GM19324 (cell line): ENCODE measurements around the gene CDKN2B.
"Not testable (repeated sequence)": the region's sequence is repeated elsewhere in the genome, so short reads cannot be mapped to it uniquely, and the experiment has no call there.

ENCODE experiments used
- ATAC-seq: cut with Tn5 transposase; IDR thresholded peaks from one replicate; pipeline ENCODE4 v1.9.1; 2021; ENCODE audit warnings: mild to moderate bottlenecking, moderate library complexity; ENCODE audit not compliant: unreplicated experiment, low FRiP score

CDKN2B gene

GRCh38 chr9:21970800-21971640 is 38.1 kb downstream of the CDKN2B start:
- ATAC-seq, result no peak

GRCh38 chr9:21969951-21970799 is 38.9 kb downstream of the CDKN2B start:
- no peak for ATAC-seq

DNA sequence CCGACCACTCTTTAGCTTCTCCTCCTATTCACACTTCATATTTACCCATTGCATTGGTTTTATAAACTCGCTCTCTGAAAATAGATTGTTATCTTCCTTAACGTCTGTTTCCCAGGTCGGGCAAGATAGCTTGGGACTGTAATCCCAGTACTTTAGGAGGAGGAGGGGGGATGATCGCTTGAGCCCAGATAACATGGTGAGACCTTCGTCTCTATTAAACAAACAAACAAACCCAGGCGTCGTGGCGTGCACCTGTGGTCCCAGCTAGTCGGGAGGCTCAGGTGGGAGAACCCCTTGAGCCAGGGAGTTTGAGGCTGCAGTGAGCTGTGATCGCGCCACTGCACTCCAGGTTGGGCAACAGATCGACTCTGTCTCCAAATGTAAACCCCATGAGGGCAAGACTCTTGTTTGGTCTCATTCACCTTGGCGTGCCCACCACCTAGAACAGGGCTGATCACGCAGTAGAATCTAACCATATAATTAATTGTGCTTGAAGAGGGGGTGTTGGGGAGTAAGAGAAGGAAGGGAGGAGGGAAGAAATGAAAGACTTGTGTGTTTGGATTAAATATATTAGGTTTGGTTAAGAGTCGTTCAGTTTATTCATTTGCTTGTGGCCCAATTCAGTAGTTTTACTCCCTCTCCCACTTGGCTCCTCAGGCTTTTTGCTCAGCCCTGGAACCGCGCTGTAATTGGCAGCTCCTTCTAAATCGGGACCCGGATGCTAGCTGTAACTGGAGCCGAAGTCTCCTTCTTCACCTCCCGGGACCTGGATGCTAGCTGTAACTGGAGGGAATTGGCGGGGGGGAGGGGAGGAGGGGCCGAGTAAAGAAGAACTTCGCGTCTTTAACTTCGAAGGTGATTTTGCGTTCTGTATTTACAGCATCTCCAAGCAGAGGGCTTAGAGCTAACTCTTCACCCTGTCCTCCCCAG is 39.8 kb downstream of the CDKN2B start:
- no peak for ATAC-seq

DNA sequence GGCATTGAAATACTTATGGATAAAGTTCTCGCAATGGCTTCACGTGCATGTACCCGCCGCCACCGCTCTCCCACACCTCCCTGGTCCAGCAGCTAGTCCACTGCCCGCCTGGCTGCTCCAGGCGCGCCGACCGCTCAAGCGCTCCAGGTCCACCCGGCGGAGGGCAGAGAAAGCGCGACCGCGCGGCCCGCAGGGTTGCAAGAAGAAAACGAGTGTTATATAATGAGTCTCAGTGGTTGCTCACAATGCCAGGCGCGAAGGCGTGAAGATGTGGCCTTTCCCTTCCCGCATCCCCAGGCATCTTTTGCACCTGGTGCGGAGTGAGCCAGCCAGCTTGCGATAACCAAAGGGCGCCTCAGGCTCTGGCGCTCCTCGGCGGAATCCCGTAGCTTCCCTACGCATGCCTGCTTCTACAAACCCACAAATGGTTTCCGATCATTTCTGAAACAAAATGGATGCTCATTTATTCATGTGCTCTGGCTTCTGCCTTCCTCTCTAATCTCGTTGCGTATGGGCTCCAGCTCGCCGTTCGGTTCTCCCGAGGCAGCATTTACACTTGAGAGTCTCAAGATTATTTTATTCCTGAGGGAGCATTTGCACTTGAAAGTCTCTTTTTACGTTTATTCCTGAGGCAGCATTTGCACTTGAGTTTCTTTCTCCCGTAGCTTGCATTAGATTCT is 40.6 kb downstream of the CDKN2B start:
- no peak for ATAC-seq

GRCh38 chr9:21967702-21968101 is 41.4 kb downstream of the CDKN2B start:
- no peak for ATAC-seq

GRCh38 chr9:21967169-21967568 is 41.9 kb downstream of the CDKN2B start:
- ATAC-seq, result no peak

- no peak for ATAC-seq
These were observed 42.8 kb downstream of the CDKN2B start for GRCh38 chr9:21966140-21966851.

DNA sequence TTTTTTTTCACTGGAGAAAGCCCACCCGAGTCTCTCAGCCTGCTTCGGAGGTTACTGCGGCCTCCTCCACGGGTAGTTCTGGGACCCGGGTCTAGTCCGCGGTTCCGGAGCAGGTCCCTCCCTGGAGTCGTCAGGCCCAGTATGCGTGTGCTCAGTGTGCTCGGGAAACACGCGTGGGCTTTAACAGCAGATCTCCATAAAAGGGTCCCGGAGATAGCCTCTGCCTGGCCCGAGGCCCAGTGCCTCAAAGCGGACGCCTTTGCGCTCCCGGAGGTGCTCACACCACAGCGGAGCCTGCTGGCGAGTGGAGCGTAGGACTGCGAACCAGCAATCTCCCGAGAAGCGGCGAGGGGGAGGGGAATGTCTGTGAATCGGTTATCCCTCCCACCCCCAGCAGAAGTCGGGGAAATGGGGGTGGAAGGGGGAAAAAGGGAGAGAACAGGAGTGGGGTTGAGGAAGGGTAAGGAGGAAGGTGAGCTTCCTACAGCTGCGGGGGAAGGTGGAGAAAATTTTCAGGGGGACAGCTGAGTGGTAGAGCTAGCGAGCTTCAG is 43.6 kb downstream of the CDKN2B start:
- peak; percentile 86 for ATAC-seq

GRCh38 chr9:21964925-21965385 is 44.1 kb downstream of the CDKN2B start:
- peak; percentile 57 for ATAC-seq

- ATAC-seq, result no peak
These were observed 47.5 kb downstream of the CDKN2B start for GRCh38 chr9:21961569-21961968.

GRCh38 chr9:21959268-21959667 is 49.8 kb downstream of the CDKN2B start:
- not testable (repeated sequence) for ATAC-seq

DNA sequence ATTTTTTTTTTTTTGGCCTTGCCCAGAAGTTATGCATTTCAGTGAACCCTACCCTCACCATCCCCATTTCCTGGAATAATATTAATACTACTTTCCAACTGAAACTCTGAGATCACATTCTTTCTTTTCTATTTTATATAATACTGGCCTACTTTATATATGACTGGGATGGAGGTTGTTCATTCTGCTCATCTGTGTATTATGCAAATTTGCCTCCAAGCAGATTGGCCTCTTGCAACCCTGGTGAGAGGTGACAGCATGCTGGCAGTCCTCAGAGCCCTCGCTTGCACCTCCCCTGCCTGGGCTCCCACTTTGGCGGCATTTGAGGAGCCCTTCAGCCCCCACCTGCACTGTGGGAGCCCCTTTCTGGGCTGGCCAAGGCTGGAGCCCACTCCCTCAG is 50.3 kb downstream of the CDKN2B start:
- no peak for ATAC-seq
